ENCODE results near the gene FBLN1. TPM values are rescaled to one million over a fixed set of nuclear protein-coding genes. Genes with fewer than 3 reads are reported as not detected.

The FBLN1 gene, protein sequence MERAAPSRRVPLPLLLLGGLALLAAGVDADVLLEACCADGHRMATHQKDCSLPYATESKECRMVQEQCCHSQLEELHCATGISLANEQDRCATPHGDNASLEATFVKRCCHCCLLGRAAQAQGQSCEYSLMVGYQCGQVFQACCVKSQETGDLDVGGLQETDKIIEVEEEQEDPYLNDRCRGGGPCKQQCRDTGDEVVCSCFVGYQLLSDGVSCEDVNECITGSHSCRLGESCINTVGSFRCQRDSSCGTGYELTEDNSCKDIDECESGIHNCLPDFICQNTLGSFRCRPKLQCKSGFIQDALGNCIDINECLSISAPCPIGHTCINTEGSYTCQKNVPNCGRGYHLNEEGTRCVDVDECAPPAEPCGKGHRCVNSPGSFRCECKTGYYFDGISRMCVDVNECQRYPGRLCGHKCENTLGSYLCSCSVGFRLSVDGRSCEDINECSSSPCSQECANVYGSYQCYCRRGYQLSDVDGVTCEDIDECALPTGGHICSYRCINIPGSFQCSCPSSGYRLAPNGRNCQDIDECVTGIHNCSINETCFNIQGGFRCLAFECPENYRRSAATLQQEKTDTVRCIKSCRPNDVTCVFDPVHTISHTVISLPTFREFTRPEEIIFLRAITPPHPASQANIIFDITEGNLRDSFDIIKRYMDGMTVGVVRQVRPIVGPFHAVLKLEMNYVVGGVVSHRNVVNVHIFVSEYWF
- total RNA-seq = 1 to 10 TPM in 2 of 5 donors, under 1 TPM in 1, not detected in 2; 0.96 to 1.5 (median 1.0) TPM
- 0.24 TPM for total RNA-seq (2013)
- total RNA-seq = 0 to 0.07 (median 0) reads per million in 29 experiments

DNA sequence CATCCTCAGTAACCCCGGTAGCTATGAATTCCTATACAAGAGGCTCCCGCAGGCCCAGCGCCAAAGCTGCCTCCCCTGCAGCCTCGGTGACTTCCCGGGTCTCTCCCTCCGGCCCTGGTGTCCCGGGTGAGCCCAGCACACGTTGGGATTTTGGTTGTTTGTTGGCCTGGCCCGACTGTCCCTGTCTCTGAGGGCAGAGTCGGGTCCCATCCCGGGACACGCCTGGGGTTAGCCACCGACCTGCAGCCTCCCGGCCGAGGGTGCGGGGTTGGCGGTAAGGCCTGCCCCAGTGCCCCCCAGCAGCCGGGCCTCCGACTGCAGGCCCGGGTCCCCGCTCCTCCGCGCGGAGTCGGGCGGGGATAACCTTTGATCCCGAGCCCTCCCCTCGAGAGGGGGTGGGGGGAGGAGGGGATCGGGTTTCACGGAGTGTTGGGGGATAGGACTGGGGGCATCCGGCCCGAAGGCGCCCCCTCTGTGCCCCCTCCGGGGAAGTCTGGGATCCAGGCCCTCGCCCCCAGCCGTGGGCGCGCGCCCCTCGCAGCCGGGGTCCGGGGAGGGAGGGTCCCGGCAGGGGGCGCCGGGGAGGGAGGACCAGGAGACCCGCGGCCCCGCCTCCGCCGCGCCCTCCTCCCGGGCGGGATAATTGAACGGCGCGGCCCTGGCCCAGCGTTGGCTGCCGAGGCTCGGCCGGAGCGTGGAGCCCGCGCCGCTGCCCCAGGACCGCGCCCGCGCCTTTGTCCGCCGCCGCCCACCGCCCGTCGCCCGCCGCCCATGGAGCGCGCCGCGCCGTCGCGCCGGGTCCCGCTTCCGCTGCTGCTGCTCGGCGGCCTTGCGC is at the start of gene FBLN1:
Gene FBLN1, plus strand, starts transcription at position 669 of the 835 bp plus-strand sequence. Its CDS starts 103 bp downstream, at position 772.
- H3K27me3 ChIP-seq (replicated peaks in 1 of 2; ENCODE audit: control insufficient read depth in 2 of 2, extremely low read depth in 1 of 2, insufficient read depth in 2 of 2, low read length in 1 of 2) = peaks cover 0 to 68% of the 10 kb centered on the region in 2 experiments
- peaks cover 0 to 8% of the 10 kb centered on the region in 2 experiments for H3K4me1 ChIP-seq (ENCODE audit: control insufficient read depth in 1 of 2, extremely low read depth in 1 of 2, insufficient read depth in 2 of 2, low read length in 2 of 2)
- WGBS (ENCODE audit: insufficient coverage) = 9% methylated on average over 80 of the region's 89 CpGs
- POLR2A ChIA-PET = no interaction called here
- H3K27ac ChIP-seq (ENCODE audit: low read length) = no peak within 1 kb of the TSS
- H3K9me3 Mint-ChIP-seq = no peaks in the 10 kb centered on the region
- no peak for DNase-seq
- no peaks in the 10 kb centered on the region for H3K9me3 ChIP-seq
- no peaks in the 10 kb centered on the region for H3K36me3 Mint-ChIP-seq
- H3K4me3 Mint-ChIP-seq = peak within 1 kb of the TSS in 2 of 3 donors; percentile 9 to 41
- peak in 1 of 4 experiments; percentile 35 for ATAC-seq (replicated peaks in 1 of 4)
- CTCF ChIA-PET = no interaction called here
- H3K27ac Mint-ChIP-seq = peak within 1 kb of the TSS in 1 of 2 donors; percentile 15
- H3K4me3 ChIP-seq (ENCODE audit: control insufficient read depth in 1 of 2, extremely low read depth in 1 of 2, low read length in 1 of 2) = peak within 1 kb of the TSS in 1 of 2 donors; percentile 44
- H3K36me3 ChIP-seq (ENCODE audit: control insufficient read depth in 2 of 2, extremely low read depth in 1 of 2, insufficient read depth in 1 of 2, low read length in 1 of 2) = no peaks in the 10 kb centered on the region
- H3K27me3 Mint-ChIP-seq = peaks cover 34 to 51% of the 10 kb centered on the region in 2 donors
- H3K4me1 Mint-ChIP-seq = peaks cover 0 to 3% (median 2%) of the 10 kb centered on the region in 3 donors

DNA sequence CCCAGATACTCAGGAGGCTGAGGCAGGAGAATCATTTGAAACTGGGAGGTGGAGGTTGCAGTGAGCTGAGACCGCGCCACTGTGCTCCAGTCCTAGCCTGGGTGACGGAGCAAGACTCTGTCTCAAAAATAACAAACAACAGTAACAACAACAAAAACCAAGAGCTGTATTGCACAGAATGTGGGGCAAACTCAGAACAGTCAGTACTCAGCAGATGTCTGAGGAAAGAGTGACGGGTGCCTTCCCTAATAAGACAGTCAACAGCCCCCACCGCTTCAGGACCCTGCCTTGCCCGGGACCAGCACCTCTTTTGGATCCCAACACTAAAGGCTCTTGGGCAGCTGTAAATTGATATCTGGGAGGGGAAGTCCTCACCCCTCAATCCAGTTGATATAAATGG is 48.9 kb upstream of the FBLN1 start:
- ChIA-PET POLR2A (no interaction called here), CTCF (no interaction called here)
- ATAC-seq (replicated peaks in 1 of 4) (no peak), DNase-seq (no peak)
- 100% methylated on average over 1 of the region's 6 CpGs for WGBS (ENCODE audit: insufficient coverage)
- no peak overlapping the region for H3K27ac ChIP-seq (ENCODE audit: low read length)
- peaks cover 0 to 39% of the 10 kb centered on the region in 2 experiments for H3K27me3 ChIP-seq (replicated peaks in 1 of 2; ENCODE audit: control insufficient read depth in 2 of 2, extremely low read depth in 1 of 2, insufficient read depth in 2 of 2, low read length in 1 of 2)
- no peaks in the 10 kb centered on the region for H3K4me1 Mint-ChIP-seq
- H3K27ac Mint-ChIP-seq = no peak overlapping the region
- no peaks in the 10 kb centered on the region for H3K36me3 Mint-ChIP-seq
- H3K4me3 ChIP-seq (ENCODE audit: control insufficient read depth in 1 of 2, extremely low read depth in 1 of 2, low read length in 1 of 2) = no peak overlapping the region
- no peaks in the 10 kb centered on the region for H3K36me3 ChIP-seq (ENCODE audit: control insufficient read depth in 2 of 2, extremely low read depth in 1 of 2, insufficient read depth in 1 of 2, low read length in 1 of 2)
- no peaks in the 10 kb centered on the region for H3K4me1 ChIP-seq (ENCODE audit: control insufficient read depth in 1 of 2, extremely low read depth in 1 of 2, insufficient read depth in 2 of 2, low read length in 2 of 2)
- H3K27me3 Mint-ChIP-seq = peaks cover 8 to 13% of the 10 kb centered on the region in 2 donors
- H3K9me3 Mint-ChIP-seq = no peaks in the 10 kb centered on the region
- no peak overlapping the region for H3K4me3 Mint-ChIP-seq
- no peaks in the 10 kb centered on the region for H3K9me3 ChIP-seq

DNA sequence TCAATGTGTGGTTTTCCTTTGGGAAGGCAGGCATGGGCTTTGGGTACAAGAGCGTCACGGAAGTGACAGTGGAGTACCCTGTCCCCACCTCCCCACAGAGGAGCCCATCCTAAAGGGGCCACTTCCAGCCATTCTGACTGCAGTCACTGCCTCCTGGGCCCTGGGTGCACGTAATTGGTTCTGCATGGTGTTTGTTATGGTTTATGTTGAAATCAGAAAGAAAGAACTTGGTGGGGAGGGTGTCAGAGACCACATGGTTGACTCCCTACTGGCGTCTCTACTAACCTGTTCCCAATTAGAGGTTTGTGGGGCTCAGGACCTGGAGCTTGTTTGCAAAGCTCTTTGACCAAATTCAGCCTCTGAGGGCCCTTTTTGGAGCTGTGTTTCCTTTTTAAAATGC is 48.4 kb upstream of the FBLN1 start:
- Mint-ChIP-seq H3K4me3 (no peak overlapping the region), H3K27me3 (peaks cover 8 to 13% of the 10 kb centered on the region in 2 donors), H3K9me3 (no peaks in the 10 kb centered on the region), H3K36me3 (no peaks in the 10 kb centered on the region), H3K4me1 (no peaks in the 10 kb centered on the region), H3K27ac (no peak overlapping the region)
- DNase-seq = no peak
- Histone ChIP-seq H3K4me1 (ENCODE audit: control insufficient read depth in 1 of 2, extremely low read depth in 1 of 2, insufficient read depth in 2 of 2, low read length in 2 of 2) (no peaks in the 10 kb centered on the region), H3K36me3 (ENCODE audit: control insufficient read depth in 2 of 2, extremely low read depth in 1 of 2, insufficient read depth in 1 of 2, low read length in 1 of 2) (no peaks in the 10 kb centered on the region), H3K4me3 (ENCODE audit: control insufficient read depth in 1 of 2, extremely low read depth in 1 of 2, low read length in 1 of 2) (no peak overlapping the region), H3K27me3 (replicated peaks in 1 of 2; ENCODE audit: control insufficient read depth in 2 of 2, extremely low read depth in 1 of 2, insufficient read depth in 2 of 2, low read length in 1 of 2) (peaks cover 0 to 39% of the 10 kb centered on the region in 2 experiments), H3K9me3 (no peaks in the 10 kb centered on the region), H3K27ac (ENCODE audit: low read length) (no peak overlapping the region)
- CTCF ChIA-PET = no interaction called here
- no peak for ATAC-seq (replicated peaks in 1 of 4)
- POLR2A ChIA-PET = no interaction called here
- 69% methylated on average over 2 of the region's 4 CpGs for WGBS (ENCODE audit: insufficient coverage)

DNA sequence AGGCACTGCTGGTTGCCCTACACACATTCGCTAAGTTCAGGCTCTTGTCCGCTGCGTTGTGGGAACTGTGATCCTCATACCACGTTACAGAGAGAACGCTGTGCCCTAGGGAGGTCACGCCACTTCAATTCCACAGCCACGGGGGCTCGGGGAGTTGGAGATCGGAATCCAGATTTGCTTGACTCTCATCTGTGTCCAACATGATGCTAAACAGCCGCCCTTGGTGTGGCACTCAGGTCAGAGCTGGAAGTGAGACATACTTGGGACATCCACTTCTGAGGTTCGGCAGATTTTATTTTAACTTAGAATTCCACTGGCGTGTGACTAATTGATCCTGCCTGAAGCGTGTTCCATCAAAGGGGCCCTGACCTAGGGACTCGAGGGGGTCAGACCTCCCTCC is 47.5 kb upstream of the FBLN1 start:
- ATAC-seq (replicated peaks in 1 of 4) (no peak), DNase-seq (no peak)
- no peak overlapping the region for H3K27ac Mint-ChIP-seq
- peaks cover 8 to 13% of the 10 kb centered on the region in 2 donors for H3K27me3 Mint-ChIP-seq
- no peaks in the 10 kb centered on the region for H3K36me3 Mint-ChIP-seq
- POLR2A ChIA-PET = no interaction called here
- no peak overlapping the region for H3K4me3 Mint-ChIP-seq
- no peaks in the 10 kb centered on the region for H3K4me1 Mint-ChIP-seq
- Histone ChIP-seq H3K27me3 (replicated peaks in 1 of 2; ENCODE audit: control insufficient read depth in 2 of 2, extremely low read depth in 1 of 2, insufficient read depth in 2 of 2, low read length in 1 of 2) (peaks cover 0 to 35% of the 10 kb centered on the region in 2 experiments), H3K4me3 (ENCODE audit: control insufficient read depth in 1 of 2, extremely low read depth in 1 of 2, low read length in 1 of 2) (no peak overlapping the region), H3K27ac (ENCODE audit: low read length) (no peak overlapping the region), H3K36me3 (ENCODE audit: control insufficient read depth in 2 of 2, extremely low read depth in 1 of 2, insufficient read depth in 1 of 2, low read length in 1 of 2) (no peaks in the 10 kb centered on the region), H3K4me1 (ENCODE audit: control insufficient read depth in 1 of 2, extremely low read depth in 1 of 2, insufficient read depth in 2 of 2, low read length in 2 of 2) (no peaks in the 10 kb centered on the region), H3K9me3 (no peaks in the 10 kb centered on the region)
- no peaks in the 10 kb centered on the region for H3K9me3 Mint-ChIP-seq
- 85% methylated on average over 14 of the region's 14 CpGs for WGBS (ENCODE audit: insufficient coverage)
- CTCF ChIA-PET = no interaction called here

DNA sequence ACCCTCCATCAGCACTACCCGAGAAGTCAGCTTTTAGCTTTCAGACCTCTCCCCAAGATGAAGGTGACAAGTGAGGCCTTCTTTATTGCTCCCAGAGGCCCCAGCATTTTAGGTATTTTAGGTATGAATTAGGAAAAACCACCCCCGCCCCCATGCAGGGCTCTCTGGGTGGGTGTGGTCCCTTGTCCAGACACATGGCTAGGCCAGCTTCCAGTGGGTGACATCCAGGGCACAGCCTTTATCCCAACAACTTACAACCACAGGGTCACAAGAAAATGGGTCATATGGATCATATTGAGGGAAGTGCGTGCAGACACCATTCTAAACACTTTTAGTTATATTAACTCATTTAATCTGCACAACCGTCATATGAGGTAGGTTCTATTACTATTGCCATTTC is 47.1 kb upstream of the FBLN1 start:
- POLR2A ChIA-PET = no interaction called here
- H3K27me3 ChIP-seq (replicated peaks in 1 of 2; ENCODE audit: control insufficient read depth in 2 of 2, extremely low read depth in 1 of 2, insufficient read depth in 2 of 2, low read length in 1 of 2) = peaks cover 0 to 35% of the 10 kb centered on the region in 2 experiments
- no peaks in the 10 kb centered on the region for H3K36me3 Mint-ChIP-seq

DNA sequence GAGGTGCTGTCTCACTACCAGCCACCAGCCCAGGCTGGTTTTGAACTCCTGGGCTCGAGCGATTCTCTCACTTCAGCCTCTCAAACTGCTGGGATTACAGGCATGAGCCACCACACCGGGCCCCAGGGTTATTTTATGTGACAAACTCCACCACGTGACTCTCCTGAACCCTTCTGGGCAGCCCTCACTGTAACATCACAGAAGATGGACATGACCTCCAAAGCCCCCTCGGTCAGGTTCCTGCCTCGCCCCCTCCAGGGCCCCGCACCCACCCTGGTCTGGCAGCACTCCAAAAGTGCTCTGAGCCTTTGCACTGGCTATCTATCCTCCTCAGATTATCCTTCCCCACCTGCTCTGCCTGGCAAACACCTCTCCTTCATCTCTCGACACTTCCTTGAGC is 45.9 kb upstream of the FBLN1 start:
- Histone ChIP-seq H3K27me3 (replicated peaks in 1 of 2; ENCODE audit: control insufficient read depth in 2 of 2, extremely low read depth in 1 of 2, insufficient read depth in 2 of 2, low read length in 1 of 2) (peaks cover 0 to 31% of the 10 kb centered on the region in 2 experiments), H3K27ac (ENCODE audit: low read length) (no peak overlapping the region), H3K9me3 (no peaks in the 10 kb centered on the region), H3K4me3 (ENCODE audit: control insufficient read depth in 1 of 2, extremely low read depth in 1 of 2, low read length in 1 of 2) (no peak overlapping the region), H3K36me3 (ENCODE audit: control insufficient read depth in 2 of 2, extremely low read depth in 1 of 2, insufficient read depth in 1 of 2, low read length in 1 of 2) (no peaks in the 10 kb centered on the region), H3K4me1 (ENCODE audit: control insufficient read depth in 1 of 2, extremely low read depth in 1 of 2, insufficient read depth in 2 of 2, low read length in 2 of 2) (no peaks in the 10 kb centered on the region)
- 79% methylated on average over 8 of the region's 8 CpGs for WGBS (ENCODE audit: insufficient coverage)
- ChIA-PET CTCF (no interaction called here), POLR2A (no interaction called here)
- Mint-ChIP-seq H3K4me1 (no peaks in the 10 kb centered on the region), H3K27ac (no peak overlapping the region), H3K36me3 (no peaks in the 10 kb centered on the region), H3K27me3 (peaks cover 8 to 13% of the 10 kb centered on the region in 2 donors), H3K4me3 (no peak overlapping the region), H3K9me3 (no peaks in the 10 kb centered on the region)
- DNase-seq (no peak), ATAC-seq (replicated peaks in 1 of 4) (no peak)

More for the DNA sequence above, 47.1 kb upstream of the FBLN1 start:
- Mint-ChIP-seq H3K9me3 (no peaks in the 10 kb centered on the region), H3K4me1 (no peaks in the 10 kb centered on the region), H3K4me3 (no peak overlapping the region), H3K27ac (no peak overlapping the region), H3K27me3 (peaks cover 8 to 13% of the 10 kb centered on the region in 2 donors)
- H3K4me3 ChIP-seq (ENCODE audit: control insufficient read depth in 1 of 2, extremely low read depth in 1 of 2, low read length in 1 of 2) = no peak overlapping the region
- no peak overlapping the region for H3K27ac ChIP-seq (ENCODE audit: low read length)
- H3K36me3 ChIP-seq (ENCODE audit: control insufficient read depth in 2 of 2, extremely low read depth in 1 of 2, insufficient read depth in 1 of 2, low read length in 1 of 2) = no peaks in the 10 kb centered on the region
- no peaks in the 10 kb centered on the region for H3K9me3 ChIP-seq
- no CpG with 5 or more reads among the region's 4 CpGs for WGBS (ENCODE audit: insufficient coverage)
- no peaks in the 10 kb centered on the region for H3K4me1 ChIP-seq (ENCODE audit: control insufficient read depth in 1 of 2, extremely low read depth in 1 of 2, insufficient read depth in 2 of 2, low read length in 2 of 2)
- CTCF ChIA-PET = no interaction called here
- DNase-seq = no peak
- ATAC-seq (replicated peaks in 1 of 4) = no peak

All from T-cell (primary cell).